Measurements from ENCODE around the gene FNIP1.
"Not testable (repeated sequence)": the region's sequence is repeated elsewhere in the genome, so short reads cannot be mapped to it uniquely, and the experiment has no call there.

FNIP1 gene

DNA sequence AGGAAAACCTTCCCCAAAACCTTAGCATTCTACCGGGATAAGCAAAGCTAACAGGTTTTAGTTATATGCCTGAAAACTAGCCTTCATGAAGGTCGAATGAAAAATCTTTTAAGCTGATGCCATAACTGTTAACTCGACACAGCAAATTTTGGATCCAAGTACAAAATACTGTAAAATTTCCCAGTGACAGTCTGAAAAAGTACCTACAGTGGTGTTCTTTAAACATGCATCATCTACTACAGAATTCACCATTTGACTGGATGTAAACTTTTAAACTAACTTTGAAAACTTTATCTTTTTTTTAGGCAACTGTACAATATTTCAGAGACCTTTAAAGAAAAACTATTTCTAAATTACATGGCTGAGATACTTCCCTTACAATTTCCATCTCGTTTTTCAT, 162.6 kb downstream of the FNIP1 start:
- TF ChIP-seq, protein P1, sequence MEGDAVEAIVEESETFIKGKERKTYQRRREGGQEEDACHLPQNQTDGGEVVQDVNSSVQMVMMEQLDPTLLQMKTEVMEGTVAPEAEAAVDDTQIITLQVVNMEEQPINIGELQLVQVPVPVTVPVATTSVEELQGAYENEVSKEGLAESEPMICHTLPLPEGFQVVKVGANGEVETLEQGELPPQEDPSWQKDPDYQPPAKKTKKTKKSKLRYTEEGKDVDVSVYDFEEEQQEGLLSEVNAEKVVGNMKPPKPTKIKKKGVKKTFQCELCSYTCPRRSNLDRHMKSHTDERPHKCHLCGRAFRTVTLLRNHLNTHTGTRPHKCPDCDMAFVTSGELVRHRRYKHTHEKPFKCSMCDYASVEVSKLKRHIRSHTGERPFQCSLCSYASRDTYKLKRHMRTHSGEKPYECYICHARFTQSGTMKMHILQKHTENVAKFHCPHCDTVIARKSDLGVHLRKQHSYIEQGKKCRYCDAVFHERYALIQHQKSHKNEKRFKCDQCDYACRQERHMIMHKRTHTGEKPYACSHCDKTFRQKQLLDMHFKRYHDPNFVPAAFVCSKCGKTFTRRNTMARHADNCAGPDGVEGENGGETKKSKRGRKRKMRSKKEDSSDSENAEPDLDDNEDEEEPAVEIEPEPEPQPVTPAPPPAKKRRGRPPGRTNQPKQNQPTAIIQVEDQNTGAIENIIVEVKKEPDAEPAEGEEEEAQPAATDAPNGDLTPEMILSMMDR (IDR thresholded peaks at IDR 0.05; ENCODE audit: borderline replicate concordance, insufficient read depth, low read depth, low read length), result no peak
- H3K4me3 ChIP-seq (ENCODE audit: low read depth, low read length), result peak overlapping the region; percentile 87

DNA sequence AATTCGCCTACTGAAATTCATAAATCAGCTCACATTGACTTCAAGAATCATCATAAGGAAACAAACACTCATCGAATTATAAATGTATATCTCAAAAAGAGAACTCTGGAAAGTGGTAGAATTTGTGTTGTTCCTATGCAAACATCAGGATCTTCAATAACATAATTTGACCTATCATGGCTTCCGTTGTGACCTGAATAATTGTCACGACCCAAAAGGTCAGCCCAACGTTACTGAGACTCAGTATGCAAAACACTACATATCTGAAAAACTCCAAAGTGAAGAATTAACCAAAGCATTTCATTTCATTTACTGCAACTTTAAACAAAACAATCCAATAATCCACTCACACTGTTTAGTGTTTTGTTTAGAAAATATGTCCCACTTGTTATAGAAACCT, 163.0 kb downstream of the FNIP1 start:
- H3K4me3 ChIP-seq (ENCODE audit: low read depth, low read length), result peak overlapping the region; percentile 87
- TF ChIP-seq, protein P1 (IDR thresholded peaks at IDR 0.05; ENCODE audit: borderline replicate concordance, insufficient read depth, low read depth, low read length), result no peak

DNA sequence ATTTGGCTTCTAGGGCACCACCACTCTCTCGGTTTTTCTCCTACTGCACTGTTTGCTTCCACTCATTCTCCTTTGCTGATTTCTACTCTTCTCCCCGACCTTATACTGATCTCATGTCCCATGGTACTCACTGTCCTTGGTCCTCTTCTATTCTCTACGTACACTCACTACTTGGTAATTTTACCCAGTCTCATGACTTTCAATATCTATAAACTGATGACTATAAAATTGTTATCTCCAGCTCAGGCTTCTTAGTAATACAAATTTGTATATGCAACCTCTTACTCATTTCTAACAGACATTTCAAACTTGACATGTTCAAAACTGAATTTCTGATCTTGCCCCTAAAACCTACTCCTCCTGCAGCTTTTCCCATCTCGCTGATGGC, 165.9 kb downstream of the FNIP1 start:
- no peak overlapping the region for H3K4me3 ChIP-seq (ENCODE audit: low read depth, low read length)
- TF ChIP-seq, protein P1 (IDR thresholded peaks at IDR 0.05; ENCODE audit: borderline replicate concordance, insufficient read depth, low read depth, low read length), result no peak

DNA sequence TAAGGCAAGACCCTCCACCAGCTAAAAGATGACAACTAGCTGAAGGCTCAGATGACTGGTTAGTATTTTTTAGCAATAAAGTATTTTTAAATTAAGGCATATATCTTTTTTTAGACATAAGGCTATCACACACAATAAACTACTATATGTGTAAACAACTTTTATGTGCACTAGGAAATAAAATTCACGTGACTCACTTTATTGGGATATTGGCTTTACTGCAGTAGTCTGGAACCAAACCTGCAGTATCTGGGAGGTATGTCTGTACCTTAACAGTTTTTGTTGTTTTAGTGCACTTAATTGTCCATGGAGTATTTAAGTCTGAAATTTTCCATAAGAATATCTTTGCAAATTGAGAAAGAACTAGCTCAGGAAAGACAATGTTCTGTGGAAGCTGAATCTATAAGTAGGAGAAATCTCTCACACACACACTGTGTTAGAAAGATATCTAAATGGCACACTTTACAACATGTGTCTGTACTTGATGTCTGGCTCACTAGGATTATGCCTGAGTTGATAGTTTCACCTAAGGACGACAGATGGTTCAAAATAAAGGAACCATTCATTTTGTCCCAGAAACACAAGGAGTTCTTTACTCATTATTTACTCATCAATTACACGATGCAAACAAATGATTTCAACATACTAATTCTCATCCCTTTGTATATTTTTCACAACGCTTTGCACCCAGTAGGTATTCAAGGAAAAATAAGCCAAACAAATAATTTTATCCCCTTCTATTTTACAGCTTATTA, 166.4 kb downstream of the FNIP1 start:
- no peak overlapping the region for H3K4me3 ChIP-seq (ENCODE audit: low read depth, low read length)
- TF ChIP-seq, protein P1 (IDR thresholded peaks at IDR 0.05; ENCODE audit: borderline replicate concordance, insufficient read depth, low read depth, low read length), result no peak

DNA sequence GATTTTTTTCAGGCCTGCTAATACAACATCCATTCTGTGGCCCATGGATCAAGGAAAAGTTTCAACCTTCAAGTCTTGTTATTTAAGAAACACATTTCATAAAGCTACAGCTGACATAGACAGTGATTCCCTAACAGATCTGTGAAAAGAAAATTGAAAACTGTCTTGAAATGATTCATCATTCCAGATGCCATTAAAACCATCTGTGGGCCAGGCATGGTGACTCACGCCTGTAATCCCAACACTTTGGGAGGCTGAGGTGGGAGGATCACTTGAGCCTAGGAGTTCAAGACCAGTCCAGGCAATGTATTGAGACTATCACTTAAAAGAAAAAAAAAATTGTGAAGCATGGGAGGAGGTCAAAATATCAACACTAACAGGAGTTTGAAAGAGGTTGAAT, 167.8 kb downstream of the FNIP1 start:
- TF ChIP-seq, protein P1 (IDR thresholded peaks at IDR 0.05; ENCODE audit: borderline replicate concordance, insufficient read depth, low read depth, low read length), result no peak
- H3K4me3 ChIP-seq (ENCODE audit: low read depth, low read length), result no peak overlapping the region

DNA sequence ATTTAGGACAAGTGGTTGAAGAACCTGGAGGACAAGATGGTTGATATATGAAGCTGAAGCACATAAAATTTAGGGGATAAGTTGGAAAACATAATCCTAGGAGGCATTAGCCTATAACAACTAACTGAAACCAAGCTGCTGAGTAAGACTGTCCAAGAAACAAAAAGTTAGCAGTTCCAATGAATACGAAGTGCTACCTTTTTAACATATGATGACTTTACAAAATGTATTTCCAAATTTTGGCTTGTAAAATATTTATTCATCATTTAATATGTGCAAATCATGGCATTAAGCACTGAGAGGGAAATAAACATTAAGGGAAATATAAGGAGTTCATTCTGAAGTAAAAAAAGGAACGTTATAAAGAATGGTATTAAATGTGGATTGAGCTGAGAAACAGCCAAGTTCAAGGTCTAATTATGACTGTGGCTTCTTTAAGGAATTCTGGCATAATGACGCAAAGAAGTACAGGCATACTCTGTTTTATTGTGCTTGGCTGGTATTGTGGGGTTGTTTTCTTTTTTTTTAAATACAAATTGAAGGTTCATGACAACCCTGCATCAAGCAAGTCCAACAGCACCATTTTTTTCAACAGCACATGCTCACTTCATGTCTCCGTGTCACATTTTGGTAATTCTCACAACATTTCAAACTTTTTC, 169.5 kb downstream of the FNIP1 start:
- TF ChIP-seq, protein P1 (IDR thresholded peaks at IDR 0.05; ENCODE audit: borderline replicate concordance, insufficient read depth, low read depth, low read length), result no peak
- H3K4me3 ChIP-seq (ENCODE audit: low read depth, low read length), result no peak overlapping the region

DNA sequence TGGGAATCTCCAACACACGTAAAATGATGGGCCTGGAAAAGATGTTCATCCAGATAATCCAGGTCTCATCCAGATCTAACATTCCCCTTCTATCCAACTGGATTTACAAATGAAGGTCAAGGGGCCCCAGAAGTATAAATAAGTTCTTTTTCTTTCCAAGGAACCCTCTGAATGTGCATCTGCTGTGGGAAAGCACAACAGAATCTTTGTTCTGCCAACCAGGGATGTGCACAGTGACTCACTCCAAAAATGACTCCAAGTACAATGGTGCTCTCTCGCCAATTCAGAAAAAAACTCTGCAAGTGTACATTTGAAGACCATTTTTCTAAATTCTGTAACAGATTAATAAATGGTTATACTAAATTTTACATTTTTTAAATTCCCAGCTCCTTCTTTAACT, 174.2 kb downstream of the FNIP1 start:
- no peak overlapping the region for H3K4me3 ChIP-seq (ENCODE audit: low read depth, low read length)

DNA sequence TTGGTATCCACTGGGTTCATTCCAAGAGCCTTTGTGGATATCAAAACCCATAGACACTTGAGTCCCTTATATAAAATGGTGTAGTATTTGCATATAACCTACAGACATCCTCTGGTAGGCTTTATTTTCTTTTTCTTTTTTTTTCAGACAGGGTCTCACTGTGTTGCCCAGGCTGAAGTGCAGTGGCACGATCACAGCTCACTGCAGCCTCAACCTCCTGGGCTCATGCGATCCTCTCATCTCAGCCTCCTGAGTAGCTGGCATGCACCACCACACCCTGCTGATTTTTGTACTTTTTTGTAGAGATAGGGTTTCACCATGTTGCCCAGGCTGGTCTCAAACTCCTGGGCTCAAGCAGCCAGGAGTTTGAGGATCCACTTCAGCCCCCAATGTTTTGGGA, 175.7 kb downstream of the FNIP1 start:
- H3K4me3 ChIP-seq (ENCODE audit: low read depth, low read length), result not testable (repeated sequence)

More for the DNA sequence above, 174.2 kb downstream of the FNIP1 start:
- TF ChIP-seq, protein P1 (IDR thresholded peaks at IDR 0.05; ENCODE audit: borderline replicate concordance, insufficient read depth, low read depth, low read length), result no peak

All from GM12875 (cell line).